ENCODE measurements around the gene COL21A1. TPM values are rescaled to one million over a fixed set of nuclear protein-coding genes. Genes with fewer than 3 reads are reported as not detected.
"Not testable (repeated sequence)": the region's sequence is repeated elsewhere in the genome, so short reads cannot be mapped to it uniquely, and the experiment has no call there.

The COL21A1 gene
- total RNA-seq, 1 donor from 2014 or later, result not detected

- H3K4me3 ChIP-seq (ENCODE audit: low read depth, low read length), result no peak overlapping the region
- no peak for DNase-seq (ENCODE audit: low read depth)
- TF ChIP-seq CTCF (conservative IDR thresholded peaks at IDR 0.05; ENCODE audit: low read depth, low read length), result peak; percentile 33
Observed at GRCh38 chr6:56021943-56022342, 225.4 kb downstream of the COL21A1 start.

GRCh38 chr6:56019973-56020372 lies 227.4 kb downstream of the COL21A1 start:
- DNase-seq (ENCODE audit: low read depth), result no peak
- TF ChIP-seq CTCF (conservative IDR thresholded peaks at IDR 0.05; ENCODE audit: low read depth, low read length), result no peak
- H3K4me3 ChIP-seq (ENCODE audit: low read depth, low read length), result no peak overlapping the region

GRCh38 chr6:56017198-56017597 lies 230.2 kb downstream of the COL21A1 start:
- H3K4me3 ChIP-seq (ENCODE audit: low read depth, low read length), result no peak overlapping the region
- DNase-seq (ENCODE audit: low read depth), result no peak
- no peak for TF ChIP-seq CTCF (conservative IDR thresholded peaks at IDR 0.05; ENCODE audit: low read depth, low read length)

GRCh38 chr6:56014039-56014438 lies 233.3 kb downstream of the COL21A1 start:
- not testable (repeated sequence) for DNase-seq (ENCODE audit: low read depth); H3K4me3 ChIP-seq (ENCODE audit: low read depth, low read length)

- no peak overlapping the region for H3K4me3 ChIP-seq (ENCODE audit: low read depth, low read length)
- no peak for DNase-seq (ENCODE audit: low read depth)
- TF ChIP-seq CTCF (conservative IDR thresholded peaks at IDR 0.05; ENCODE audit: low read depth, low read length), result no peak
Observed at GRCh38 chr6:56009636-56010035, 237.7 kb downstream of the COL21A1 start.

Data from epithelial cell of proximal tubule (primary cell).